Fibroblast of the aortic adventitia (primary cell): ENCODE results near the gene SPHKAP. TPM values are rescaled to one million over a fixed set of nuclear protein-coding genes. Genes with fewer than 3 reads are reported as not detected.

ENCODE experiments used
- DNase-seq: peaks from one replicate; pipeline ENCODE4 v3.0.0-alpha.2; 2010; ENCODE audit warnings: low read depth
- H3K4me3 ChIP-seq: 2 replicates; pipeline ENCODE4 v1.5.1; 2011; ENCODE audit warnings: low read depth, mild to moderate bottlenecking, control low read depth, low read length, moderate library complexity
- total RNA-seq: library from RNA; depleted of rRNA; stranded (reverse); fragments of >200 nt; gene quantifications from 2 replicates; pipeline ENCODE4 v1.2.3, GENCODE V29; 2012; ENCODE audit warnings: low replicate concordance
- TF ChIP-seq, protein P1 (sequence below): IDR thresholded peaks from 2 replicates; pipeline ENCODE4 v1.5.1; 2011; ENCODE audit warnings: mild to moderate bottlenecking, low read length, control low read depth, inconsistent platforms; ENCODE audit not compliant: insufficient read depth

Gene SPHKAP
- total RNA-seq, 1 donor: 0.09 TPM

DNA sequence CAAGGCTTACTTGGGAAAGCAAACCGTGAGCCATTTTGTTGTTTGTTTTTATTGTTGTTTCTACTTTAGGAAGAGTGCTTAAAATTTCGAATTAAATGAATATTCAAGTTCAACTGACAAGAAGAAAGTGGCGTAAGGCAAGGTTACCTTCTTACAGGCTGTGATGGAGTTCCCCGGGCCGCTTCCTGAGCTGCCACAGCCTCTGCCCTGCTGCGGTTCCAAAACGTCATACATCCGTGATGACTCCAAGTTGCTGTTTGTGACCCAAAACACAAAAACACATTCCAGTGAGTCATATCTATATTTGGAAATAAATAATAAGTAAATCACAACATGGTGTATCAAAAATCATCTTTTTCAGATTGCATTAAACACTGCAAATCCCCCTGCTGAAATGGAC is 49.7 kb downstream of the SPHKAP start:
- no peak for DNase-seq
- H3K4me3 ChIP-seq: no peak overlapping the region
- TF ChIP-seq, protein P1, sequence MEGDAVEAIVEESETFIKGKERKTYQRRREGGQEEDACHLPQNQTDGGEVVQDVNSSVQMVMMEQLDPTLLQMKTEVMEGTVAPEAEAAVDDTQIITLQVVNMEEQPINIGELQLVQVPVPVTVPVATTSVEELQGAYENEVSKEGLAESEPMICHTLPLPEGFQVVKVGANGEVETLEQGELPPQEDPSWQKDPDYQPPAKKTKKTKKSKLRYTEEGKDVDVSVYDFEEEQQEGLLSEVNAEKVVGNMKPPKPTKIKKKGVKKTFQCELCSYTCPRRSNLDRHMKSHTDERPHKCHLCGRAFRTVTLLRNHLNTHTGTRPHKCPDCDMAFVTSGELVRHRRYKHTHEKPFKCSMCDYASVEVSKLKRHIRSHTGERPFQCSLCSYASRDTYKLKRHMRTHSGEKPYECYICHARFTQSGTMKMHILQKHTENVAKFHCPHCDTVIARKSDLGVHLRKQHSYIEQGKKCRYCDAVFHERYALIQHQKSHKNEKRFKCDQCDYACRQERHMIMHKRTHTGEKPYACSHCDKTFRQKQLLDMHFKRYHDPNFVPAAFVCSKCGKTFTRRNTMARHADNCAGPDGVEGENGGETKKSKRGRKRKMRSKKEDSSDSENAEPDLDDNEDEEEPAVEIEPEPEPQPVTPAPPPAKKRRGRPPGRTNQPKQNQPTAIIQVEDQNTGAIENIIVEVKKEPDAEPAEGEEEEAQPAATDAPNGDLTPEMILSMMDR: no peak

DNA sequence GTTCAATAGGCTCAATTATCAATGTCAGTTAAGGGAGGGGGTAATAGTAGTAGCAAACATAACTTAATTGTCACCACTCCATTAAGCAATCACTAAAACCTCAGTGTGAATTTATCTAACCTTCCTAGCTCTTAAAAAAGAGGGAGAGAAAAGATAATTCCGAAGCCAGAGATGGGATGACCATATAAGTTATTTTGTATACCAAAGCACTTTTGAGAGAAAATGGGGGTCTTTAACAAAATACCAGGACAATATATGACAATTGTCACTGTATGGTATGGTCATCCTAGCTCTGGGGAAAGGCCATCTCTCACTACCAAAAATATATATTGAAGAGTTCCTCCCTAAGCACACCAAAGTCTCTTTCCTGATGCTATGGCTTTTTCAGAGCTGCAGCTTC is 55.1 kb downstream of the SPHKAP start:
- TF ChIP-seq, protein P1: no peak
- DNase-seq: no peak
- no peak overlapping the region for H3K4me3 ChIP-seq

DNA sequence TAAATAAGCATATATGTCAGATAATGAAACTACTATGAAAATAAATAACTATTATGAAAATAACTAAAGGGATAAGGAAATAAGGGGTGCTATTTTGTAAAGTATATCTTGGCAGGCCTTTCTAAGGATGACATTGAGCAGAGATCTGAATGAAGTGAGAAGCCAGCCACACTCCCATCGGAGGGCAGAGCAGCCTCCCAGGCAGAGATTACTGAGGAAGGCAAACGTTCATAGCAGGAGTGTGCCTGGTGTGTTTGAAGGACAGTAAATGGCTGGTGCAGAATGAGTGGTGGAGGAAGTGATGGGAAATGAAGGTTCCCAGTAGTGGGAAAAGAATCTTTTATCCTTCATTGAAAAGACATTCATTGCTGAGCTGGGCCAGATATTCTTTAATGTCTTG is 62.5 kb downstream of the SPHKAP start:
- DNase-seq: no peak
- TF ChIP-seq, protein P1: no peak
- no peak overlapping the region for H3K4me3 ChIP-seq

DNA sequence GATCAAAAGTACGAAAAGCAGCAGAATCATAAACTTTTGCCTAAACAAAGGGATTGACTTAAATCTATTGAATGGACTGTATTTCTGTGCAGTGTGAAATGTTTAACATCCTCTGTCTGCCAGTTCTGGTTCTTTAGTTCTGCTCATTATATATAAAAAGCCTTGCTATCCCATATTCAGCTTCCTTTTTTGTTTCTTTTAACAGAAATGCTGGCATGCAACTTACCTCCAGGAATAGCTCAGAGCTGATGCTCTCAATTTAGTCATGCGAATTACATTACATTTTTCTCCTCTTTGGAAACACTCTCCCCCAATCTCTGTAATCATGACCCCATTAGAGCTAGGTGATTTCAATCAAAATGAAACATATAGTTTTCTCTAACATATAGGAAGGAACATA is 73.6 kb downstream of the SPHKAP start:
- H3K4me3 ChIP-seq: no peak overlapping the region
- TF ChIP-seq, protein P1: no peak
- DNase-seq: no peak

DNA sequence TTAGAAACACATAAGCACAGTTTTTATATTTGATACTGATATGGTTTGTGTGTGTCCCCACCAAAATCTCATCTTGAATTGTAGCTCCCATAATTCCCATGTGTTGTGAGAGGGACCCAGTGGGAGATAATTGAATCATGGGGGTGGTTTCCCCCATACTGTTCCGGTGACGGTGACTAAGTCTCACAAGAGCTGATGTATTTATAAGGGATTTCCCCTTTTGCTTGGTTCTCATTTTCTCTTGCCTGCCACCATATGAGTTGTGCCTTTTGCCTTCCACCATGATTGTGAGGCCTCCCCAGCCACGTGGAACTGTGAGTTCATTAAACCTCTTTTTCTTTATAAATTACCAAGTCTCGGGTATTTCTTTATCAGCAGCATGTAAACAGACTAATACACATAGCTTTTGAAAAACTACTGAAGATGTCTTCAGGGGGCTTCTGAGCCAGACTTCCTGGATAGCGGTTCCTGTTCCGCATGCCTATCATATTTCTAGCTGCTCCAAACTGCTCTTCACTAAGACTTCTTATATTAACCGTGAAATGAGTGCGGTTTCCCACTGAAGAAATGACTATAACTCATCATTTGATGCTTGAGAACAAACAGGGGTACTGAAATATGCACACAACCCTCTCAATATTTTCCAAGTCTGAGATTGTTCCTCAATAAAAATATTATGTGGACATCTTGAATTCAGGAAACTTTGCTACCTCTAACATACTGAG is 75.8 kb downstream of the SPHKAP start:
- TF ChIP-seq, protein P1: no peak
- no peak for DNase-seq
- H3K4me3 ChIP-seq: no peak overlapping the region

DNA sequence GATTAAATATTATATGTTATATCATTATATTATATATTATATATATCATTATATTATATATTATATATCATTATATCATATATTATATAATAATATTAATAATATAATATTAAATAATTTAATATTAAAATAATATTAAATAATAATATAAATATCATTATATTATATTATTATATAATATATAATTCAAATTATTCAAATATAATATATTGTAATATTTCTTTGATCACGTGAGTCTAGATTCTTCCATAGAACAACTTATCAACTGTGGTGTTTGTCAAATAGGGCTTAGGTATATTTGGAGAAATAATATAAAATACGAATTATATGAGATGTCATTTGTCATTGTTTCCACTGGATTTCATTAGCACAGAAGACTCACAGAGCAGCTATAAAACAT is 77.3 kb downstream of the SPHKAP start:
- H3K4me3 ChIP-seq: no peak overlapping the region
- no peak for DNase-seq
- TF ChIP-seq, protein P1: no peak

DNA sequence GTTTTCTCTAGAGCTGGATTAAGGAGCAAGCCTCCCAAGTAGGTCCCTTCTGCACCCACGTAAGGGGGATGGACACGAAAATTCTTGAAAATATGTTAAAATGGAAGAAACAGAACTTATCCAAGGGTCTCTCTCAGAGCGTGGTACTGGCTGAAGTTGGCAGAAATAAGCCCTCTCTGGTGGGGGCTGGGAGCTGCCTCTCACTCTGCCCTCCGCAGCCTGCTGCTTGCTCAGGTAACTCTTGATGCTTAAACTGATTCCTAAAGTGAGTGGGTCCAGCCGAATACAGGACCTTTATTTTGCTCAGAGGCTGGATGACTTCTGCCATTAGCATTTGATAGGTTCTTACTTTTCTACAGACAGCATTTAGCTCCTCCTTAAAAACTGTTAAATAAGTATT is 78.1 kb downstream of the SPHKAP start:
- DNase-seq: no peak
- TF ChIP-seq, protein P1: no peak
- no peak overlapping the region for H3K4me3 ChIP-seq
